Cerebellar cortex (tissue), 1 donor: Measurements from ENCODE around the gene CGB5.
"Not testable (repeated sequence)": the region's sequence is repeated elsewhere in the genome, so short reads cannot be mapped to it uniquely, and the experiment has no call there.

Experiments used
- DNase-seq: peaks from one replicate; pipeline ENCODE4 v3.0.0-alpha.2; 2015; ENCODE audit warnings: low spot score

The CGB5 gene

DNA sequence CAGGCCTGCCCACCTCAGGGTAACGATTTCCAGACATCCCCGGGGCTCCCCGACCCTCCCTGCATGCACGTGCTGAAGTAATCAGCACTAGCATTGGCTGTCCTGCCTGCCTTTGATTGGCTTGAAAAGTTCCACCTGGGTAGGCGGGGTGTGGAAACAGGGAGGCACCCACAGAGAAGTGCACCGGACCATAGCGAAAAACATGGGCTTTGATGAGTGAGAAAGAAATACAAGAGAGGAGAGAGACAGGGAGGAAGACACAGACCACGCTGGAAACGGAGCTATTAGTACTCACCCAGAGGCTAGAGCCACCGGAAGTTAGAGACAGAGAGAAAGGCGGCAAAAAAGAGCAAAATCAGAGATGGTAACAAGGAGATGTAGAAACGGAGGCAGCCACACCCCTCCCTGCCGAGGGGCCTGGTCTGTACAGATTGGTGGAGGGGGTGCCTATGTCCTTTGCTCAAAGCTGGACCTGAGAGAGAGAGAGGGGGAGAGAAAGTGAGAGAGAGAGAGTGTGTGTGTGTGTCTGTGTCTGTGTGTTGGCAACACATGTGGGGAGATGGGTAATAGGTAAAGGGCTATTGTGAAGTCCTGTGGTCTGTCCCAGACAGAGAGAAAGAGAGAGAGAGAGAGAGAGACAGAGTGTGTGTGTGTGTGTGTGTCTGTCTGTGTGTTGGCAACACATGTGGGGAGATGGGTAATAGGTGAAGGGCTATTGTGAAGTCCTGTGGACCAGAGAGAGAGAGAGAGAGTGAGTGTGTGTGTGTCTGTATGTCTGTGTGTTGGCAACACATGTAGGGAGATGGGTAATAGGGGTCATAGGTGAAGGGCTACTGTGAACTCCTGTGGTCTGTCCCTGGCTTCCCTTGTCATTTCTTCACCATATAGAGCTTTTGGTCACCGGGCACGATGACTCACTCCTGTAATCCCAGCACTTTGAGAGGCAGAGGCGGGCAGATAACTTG is 22.4 kb upstream of the CGB5 start:
- DNase-seq, result peak; percentile 22

DNA sequence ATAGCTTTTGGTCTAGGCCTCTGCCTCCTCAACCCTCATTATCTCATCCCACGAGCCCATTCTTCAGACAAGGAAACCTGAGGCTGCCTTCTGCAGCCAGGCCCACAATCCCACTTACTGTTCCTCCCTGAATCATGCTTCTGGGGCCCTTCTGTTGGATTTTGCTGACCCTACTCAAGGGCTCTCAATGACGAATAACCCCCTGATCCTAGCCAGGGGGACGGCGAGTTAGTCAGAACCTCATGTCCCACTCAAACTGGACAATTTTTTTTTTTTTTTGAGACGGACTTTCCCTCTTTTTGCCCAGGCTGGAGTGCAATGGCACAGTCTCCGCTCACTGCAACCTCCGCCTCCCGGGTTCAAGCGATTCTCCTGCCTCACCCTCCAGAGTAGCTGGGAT is 21.5 kb upstream of the CGB5 start:
- DNase-seq, result no peak

DNA sequence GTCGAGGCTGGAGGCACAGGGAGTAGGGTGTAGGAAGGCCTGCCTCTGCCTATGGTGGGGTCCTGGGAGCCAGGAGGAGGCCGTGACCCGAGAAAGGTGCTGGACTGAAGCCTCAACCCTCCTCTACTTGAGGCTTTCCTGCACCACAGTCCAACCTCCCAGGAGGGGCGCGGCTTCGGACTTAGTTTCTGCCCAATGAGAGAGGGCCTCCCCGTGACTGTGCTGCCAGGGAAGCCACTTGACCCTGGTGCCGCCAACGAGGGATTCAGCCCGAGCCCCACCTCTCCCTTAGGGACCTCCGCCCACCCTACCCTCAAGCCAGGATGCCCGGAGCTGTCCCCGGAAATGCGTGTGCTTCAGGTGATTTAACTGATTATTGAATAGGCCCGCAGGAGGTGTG is 19.4 kb upstream of the CGB5 start, which contains the start of gene CGB3:
Gene CGB3 (minus strand): TSS at position 101 of the 400 bp plus-strand sequence. CDS start 362 bp downstream, outside the sequence.
- not testable (repeated sequence) for DNase-seq

DNA sequence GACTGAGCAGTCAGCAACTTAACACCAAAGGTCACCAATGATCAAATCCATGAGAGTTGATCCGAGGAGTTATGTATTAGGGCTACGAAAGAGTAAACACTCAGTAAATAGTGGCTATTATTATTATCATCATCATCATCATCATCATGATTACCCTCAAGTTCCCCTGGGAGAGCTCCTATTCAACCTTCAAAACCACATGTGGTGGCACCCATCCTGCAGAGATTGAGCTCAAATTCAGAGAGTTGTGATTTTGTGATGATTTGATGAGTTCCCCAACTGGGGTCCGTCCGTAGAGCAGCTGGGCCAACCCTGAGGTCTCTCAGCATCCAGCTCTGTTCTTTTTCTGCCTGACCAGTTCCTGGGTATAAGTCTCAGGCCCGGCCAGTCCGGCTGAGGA is 18.6 kb upstream of the CGB5 start:
- not testable (repeated sequence) for DNase-seq

DNA sequence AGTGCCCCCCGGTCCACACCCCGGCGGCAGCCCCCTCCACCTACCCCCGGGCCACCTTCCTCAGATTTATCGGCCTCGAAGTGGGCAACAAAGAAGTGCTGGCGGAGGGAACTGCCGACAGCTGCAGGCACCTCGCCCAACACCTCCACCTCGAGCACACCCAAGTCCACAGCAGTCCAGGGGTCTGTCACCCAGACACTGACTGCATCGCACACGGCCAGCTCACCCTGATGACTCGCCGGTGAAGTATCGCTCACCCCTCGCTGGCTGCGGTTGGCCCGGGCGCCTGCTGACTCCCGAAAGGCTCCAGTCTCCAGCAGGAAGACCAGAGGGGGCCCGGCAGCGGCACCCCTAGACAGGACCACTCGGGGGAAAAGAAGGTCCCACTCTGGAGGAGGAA is 18.0 kb upstream of the CGB5 start:
- DNase-seq, result not testable (repeated sequence)

DNA sequence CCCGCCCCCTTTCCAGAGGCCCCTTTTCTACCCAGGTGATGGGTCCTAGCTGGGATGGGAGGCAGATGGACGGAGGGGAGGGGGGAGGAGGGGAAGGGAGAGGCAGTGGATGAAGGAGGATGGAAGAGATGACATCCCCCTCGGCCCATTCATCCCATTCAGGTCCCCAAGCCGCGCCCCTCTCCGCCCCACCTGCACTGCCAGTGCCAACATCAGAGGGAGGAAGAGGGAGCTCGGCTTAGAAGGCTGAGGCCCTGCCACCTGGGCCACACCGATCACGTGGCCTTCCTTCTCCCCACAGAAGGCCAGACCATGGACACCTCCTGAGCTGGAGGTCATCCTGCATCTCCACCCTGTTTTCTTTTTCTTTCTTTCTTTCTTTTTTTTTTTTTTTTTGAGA is 15.0 kb upstream of the CGB5 start:
- DNase-seq, result not testable (repeated sequence)

DNA sequence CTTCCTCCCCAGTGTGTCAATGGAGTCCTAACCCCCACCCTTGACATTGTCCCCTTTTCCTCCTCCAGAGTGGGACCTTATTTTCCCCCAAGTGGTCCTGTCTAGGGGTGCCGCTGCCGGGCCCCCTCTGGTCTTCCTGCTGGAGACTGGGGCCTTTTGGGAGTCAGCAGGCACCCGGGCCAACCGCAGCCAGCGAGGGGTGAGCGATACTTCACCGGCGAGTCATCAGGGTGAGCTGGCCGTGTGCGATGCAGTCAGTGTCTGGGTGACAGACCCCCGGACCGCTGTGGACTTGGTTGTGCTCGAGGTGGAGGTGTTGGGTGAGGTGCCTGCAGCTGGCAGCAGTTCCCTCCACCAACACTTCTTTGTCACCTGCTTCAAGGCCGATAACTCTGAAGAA is 13.9 kb upstream of the CGB5 start:
- not testable (repeated sequence) for DNase-seq

DNA sequence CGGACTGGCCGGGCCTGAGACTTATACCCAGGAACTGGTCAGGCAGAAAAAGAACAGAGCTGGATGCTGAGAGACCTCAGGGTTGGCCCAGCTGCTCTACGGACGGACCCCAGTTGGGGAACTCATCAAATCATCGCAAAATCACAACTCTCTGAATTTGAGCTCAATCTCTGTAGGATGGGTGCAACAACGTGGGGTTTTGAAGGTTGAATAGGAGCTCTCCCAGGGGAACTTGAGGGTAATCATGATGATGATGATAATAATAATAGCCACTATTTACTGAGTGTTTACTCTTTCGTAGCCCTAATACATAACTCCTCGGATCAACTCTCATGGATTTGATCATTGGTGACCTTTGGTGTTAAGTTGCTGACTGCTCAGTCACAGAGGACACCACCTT is 13.3 kb upstream of the CGB5 start:
- not testable (repeated sequence) for DNase-seq

DNA sequence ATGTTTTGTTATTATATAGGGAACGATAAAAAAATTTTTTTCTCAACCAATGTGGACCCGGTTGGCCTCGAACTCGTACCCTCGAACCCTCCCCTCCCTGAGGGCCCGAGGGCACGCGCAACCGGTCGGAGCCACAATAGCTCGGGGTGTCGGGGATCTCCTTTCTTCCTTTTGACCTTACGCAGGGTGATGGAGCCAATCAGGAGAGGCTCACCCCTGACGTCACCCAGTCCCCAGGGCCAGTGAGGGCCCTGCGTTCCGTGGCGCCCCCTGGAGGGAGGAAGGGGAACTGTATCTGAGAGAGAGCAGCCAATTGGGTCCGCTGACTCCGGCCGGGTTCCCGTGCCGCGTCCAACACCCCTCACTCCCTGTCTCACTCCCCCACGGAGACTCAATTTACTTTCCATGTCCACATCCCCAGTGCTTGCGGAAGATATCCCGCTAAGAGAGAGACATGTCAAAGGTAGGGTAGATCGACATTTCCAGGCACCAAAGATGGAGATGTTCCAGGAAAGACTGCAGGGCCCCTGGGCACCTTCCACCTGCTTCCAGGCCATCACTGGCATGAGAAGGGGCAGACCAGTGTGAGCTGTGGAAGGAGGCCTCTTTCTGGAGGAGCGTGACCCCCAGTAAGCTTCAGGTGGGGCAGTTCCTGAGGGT is 11.9 kb upstream of the CGB5 start, which contains the start of gene CGB2:
Gene CGB2 (plus strand): TSS at position 249 of the 660 bp plus-strand sequence. CDS start 206 bp downstream, at position 455.
- not testable (repeated sequence) for DNase-seq

DNA sequence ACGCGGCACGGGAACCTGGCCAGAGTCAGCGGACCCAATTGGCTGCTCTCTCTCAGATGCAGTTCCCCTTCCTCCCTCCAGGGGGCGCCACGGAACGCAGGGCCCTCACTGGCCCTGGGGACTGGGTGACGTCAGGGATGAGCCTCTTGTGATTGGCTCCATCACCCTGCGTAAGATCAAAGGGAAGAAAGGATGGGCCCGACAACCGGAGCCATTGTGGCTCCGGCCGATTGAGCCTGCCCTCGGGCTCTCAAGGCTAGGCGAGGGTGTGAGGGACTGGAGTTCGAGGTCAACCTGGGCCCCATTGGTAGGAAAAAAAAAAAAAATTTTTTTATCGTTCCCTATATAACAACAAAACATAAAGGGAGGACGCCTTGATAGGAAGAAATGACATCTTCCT is 6.8 kb upstream of the CGB5 start, which contains the start of gene CGB1:
Gene CGB1 (minus strand): TSS at position 81 of the 400 bp plus-strand sequence. CDS start 184 bp downstream, outside the sequence.
- DNase-seq, result not testable (repeated sequence)

DNA sequence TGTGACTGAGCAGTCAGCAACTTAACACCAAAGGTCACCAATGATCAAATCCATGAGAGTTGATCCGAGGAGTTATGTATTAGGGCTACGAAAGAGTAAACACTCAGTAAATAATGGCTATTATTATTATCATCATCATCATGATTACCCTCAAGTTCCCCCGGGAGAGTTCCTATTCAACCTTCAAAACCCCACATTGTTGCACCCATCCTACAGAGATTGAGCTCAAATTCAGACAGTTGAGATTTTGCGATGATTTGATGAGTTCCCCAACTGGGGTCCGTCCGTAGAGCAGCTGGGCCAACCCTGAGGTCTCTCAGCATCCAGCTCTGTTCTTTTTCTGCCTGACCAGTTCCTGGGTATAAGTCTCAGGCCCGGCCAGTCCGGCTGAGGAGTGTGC is 5.5 kb upstream of the CGB5 start:
- DNase-seq, result not testable (repeated sequence)

DNA sequence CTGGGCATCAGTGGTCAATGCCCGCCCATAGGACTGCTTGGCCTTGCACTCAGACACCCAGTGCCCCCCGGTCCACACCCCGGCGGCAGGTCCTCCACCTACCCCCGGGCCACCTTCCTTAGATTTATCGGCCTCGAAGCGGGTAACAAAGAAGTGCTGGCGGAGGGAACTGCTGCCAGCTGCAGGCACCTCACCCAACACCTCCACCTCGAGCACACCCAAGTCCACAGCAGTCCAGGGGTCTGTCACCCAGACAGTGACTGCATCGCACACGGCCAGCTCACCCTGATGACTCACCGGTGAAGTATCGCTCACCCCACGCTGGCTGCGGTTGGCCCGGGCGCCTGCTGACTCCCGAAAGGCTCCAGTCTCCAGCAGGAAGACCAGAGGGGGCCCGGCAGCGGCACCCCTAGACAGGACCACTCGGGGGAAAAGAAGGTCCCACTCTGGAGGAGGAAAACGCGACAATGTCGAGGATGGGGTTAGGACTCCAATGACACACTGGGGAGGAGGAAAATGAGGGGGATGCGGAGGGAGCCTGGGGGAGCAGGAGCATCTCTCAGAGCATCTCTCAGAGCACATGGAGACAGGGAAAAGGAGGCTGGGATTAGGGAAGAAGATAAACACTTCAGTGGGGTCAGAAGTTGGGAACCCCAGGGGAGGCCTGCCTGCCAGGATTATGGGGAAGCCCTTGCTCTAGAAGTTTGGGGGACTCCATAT is 4.9 kb upstream of the CGB5 start:
- not testable (repeated sequence) for DNase-seq

DNA sequence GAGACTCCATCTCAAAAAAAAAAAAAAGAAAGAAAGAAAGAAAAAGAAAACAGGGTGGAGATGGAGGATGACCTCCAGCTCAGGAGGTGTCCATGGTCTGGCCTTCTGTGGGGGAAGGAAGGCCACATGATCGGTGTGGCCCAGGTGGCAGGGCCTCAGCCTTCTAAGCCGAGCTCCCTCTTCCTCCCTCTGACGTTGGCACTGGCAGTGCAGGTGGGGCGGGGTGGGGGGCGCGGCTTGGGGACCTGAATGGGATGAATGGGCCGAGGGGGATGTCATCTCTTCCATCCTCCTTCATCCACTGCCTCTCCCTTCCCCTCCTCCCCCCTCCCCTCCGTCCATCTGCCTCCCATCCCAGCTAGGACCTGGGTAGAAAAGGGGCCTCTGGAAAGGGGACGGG is 3.9 kb upstream of the CGB5 start:
- not testable (repeated sequence) for DNase-seq

DNA sequence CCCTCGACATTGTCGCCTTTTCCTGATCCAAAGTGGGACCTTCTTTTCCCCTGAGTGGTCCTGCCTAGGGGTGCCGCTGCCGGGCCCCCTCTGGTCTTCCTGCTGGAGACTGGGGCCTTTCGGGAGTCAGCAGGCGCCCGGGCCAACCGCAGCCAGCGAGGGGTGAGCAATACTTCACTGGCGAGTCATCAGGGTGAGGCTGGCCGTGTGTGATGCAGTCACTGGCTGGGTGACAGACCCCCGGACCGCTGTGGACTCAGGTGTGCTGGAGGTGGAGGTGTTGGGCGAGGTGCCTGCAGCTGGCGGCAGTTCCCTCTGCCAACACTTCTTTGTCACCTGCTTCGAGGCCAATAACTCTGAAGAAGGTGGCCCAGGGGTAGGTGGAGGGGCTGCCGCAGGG is 1.5 kb upstream of the CGB5 start:
- DNase-seq, result no peak

DNA sequence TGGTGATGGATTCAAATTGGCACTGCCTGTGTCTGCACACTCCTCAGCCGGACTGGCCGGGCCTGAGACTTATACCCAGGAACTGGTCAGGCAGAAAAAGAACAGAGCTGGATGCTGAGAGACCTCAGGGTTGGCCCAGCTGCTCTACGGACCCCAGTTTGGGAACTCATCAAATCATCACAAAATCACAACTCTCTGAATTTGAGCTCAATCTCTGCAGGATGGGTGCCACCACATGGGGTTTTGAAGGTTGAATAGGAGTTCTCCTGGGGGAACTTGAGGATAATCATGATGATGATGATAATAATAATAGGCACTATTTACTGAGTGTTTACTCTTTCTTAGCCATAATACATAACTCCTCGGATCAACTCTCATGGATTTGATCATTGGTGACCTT is 982 bp upstream of the CGB5 start:
- not testable (repeated sequence) for DNase-seq

DNA sequence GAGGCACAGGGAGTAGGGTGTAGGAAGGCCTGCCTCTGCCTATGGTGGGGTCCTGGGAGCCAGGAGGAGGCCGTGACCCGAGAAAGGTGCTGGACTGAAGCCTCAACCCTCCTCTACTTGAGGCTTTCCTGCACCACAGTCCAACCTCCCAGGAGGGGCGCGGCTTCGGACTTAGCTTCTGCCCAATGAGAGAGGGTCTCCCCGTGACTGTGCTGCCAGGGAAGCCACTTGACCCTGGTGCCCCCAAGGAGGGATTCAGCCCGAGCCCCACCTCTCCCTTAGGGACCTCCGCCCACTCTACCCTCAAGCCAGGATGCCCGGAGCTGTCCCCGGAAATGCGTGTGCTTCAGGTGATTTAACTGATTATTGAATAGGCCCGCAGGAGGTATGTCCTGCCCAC is 5.4 kb downstream of the CGB5 start, which contains the start of gene CGB8:
Gene CGB8 (minus strand): TSS at position 101 of the 400 bp plus-strand sequence. CDS start 372 bp downstream, outside the sequence.
- not testable (repeated sequence) for DNase-seq

DNA sequence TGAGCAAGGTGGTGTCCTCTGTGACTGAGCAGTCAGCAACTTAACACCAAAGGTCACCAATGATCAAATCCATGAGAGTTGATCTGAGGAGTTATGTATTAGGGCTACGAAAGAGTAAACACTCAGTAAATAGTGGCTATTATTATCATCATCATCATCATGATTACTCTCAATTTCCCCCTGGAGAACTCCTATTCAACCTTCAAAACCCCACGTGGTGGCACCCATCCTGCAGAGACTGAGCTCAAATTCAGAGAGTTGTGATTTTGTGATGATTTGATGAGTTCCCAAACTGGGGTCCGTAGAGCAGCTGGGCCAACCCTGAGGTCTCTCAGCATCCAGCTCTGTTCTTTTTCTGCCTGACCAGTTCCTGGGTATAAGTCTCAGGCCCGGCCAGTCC is 6.2 kb downstream of the CGB5 start:
- DNase-seq, result not testable (repeated sequence)

DNA sequence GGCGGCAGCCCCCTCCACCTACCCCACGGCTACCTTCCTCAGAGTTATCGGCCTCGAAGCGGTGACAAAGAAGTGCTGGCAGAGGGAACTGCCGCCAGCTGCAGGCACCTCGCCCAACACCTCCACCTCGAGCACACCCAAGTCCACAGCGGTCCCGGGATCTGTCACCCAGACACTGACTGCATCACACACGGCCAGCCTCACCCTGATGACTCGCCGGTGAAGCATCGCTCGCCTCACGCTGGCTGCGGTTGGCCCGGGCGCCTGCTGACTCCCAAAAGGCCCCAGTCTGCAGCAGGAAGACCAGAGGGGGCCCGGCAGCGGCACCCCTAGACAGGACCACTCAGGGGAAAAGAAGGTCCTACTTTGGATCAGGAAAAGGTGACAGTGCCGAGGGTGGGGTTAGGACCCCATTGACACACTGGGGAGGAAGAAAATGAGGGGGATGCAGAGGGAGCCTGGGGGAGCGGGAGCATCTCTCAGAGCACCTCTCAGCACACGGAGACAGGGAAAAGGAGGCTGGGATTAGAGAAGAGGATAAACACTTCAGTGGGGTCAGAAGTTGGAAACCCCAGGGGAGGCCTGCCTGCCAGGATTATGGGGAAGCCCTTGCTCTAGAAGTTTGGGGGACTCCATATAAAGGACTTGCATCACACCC is 6.9 kb downstream of the CGB5 start:
- DNase-seq, result not testable (repeated sequence)

DNA sequence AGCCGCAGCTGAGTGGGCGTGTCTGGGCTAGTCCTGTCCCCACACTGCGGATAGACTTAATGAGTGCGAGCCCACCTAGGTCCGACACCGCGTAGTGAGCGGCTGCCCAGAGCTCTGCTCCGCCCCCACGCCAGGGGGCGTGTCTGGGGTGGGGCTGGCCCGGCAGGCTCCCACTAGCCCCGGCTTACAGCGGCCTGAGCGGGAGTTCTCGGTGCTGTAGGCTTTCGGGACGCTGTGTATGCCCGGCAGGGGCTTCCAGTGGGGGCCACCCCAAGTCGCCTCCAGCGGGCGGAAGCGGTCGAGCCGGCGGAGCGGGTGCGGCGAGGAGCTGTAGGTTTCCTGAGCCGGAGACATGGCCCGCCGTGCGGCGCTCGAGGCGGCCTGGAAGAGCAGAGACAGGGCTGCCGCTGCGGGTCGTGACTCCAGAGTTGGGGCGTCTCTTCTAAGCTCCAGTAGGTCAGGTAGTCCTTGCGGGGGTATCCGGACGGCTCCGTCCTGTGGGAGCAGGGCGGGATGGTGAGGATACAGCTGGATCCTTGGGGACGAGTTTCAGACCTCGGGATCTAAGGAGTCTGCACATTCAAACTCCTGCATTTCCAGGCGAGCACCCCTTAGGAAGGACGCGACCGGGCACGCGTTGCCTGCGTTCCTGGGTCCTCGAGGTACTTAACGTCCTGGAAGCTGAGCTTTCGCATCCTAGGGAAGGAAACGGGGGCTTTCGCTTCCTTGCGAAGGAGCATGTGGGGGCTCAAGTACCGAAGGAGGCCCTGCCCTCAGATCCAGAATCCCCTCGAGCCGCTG is 12.7 kb downstream of the CGB5 start:
- no peak for DNase-seq

DNA sequence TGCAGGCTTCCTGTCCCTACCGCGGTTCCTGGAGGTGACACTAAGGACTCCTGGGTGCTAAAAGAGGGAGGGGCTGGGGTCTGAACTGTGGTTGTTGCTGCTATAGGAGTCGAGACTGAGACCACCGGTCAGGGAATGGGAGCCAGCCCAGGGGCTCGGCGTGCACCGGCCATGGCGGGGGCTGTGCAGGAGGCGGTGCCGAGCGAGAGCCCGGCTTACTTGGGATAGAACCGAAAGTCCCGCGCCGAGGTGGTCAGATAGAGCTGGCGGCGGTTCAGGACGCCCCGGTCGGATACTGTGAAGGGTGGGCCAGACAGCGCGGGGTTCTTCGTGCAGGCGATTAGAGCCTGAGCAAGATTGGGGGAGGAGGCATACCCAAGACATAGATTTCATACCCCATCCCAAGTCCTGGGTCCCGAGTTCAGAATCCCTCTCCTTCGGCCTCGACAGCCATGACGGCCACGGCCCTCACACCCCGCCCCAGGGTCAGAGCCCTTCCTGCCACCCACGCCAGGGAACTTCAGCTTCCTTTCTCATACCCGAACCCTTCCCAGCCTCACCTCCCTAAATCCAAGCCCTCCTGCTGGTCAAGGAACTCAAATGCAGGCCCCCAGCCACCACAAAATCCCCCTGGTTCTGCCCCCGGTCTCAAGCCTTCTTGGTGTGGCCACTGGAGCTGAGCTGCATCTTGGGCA is 13.4 kb downstream of the CGB5 start:
- not testable (repeated sequence) for DNase-seq
